Left renal pelvis (tissue), 4 donors: Measurements from ENCODE around the gene ADGRV1. TPM values are rescaled to one million over a fixed set of nuclear protein-coding genes. Genes with fewer than 3 reads are reported as not detected.

Experiments
- DNase-seq, 4 donors: peaks; one replicate each; pipeline ENCODE4 v3.0.0-alpha.2; 2013; ENCODE audit warnings: low read depth in 4 of 4, low spot score in 3 of 4
- polyA plus RNA-seq, 4 donors: library from polyadenylated mRNA; unstranded; fragments of 120-200 nt; gene quantifications; one replicate each; pipeline ENCODE4 v1.2.1, GENCODE V29; 2013; ENCODE audit not compliant: insufficient read length in 4 of 4

ADGRV1 gene
- polyA plus RNA-seq, 4 donors: 1.7 to 12.8 (median 11.5) TPM

GRCh38 chr5:91121347-91121993 lies 562.9 kb downstream of the ADGRV1 start:
- no peak for DNase-seq

- no peak for DNase-seq
Measured at GRCh38 chr5:91122651-91123050, 564.1 kb downstream of the ADGRV1 start.

- DNase-seq: no peak
Measured at GRCh38 chr5:91123291-91123690, 564.7 kb downstream of the ADGRV1 start.

- DNase-seq: no peak
Measured at GRCh38 chr5:91123901-91124300, 565.3 kb downstream of the ADGRV1 start.

- DNase-seq: no peak
Measured at GRCh38 chr5:91125916-91126315, 567.3 kb downstream of the ADGRV1 start.

GRCh38 chr5:91126448-91126847 lies 567.9 kb downstream of the ADGRV1 start:
- no peak for DNase-seq

GRCh38 chr5:91126888-91127287 lies 568.3 kb downstream of the ADGRV1 start:
- DNase-seq: no peak

GRCh38 chr5:91127456-91128081 lies 569.0 kb downstream of the ADGRV1 start:
- no peak for DNase-seq

- no peak for DNase-seq
Measured at GRCh38 chr5:91128604-91129003, 570.0 kb downstream of the ADGRV1 start.

- no peak for DNase-seq
Measured at GRCh38 chr5:91129748-91130147, 571.2 kb downstream of the ADGRV1 start.

- no peak for DNase-seq
Measured at GRCh38 chr5:91130759-91131158, 572.2 kb downstream of the ADGRV1 start.

- no peak for DNase-seq
Measured at GRCh38 chr5:91132550-91132949, 574.0 kb downstream of the ADGRV1 start.

- no peak for DNase-seq
Measured at GRCh38 chr5:91133183-91133582, 574.6 kb downstream of the ADGRV1 start.

GRCh38 chr5:91135475-91136248 lies 577.1 kb downstream of the ADGRV1 start:
- no peak for DNase-seq

GRCh38 chr5:91136271-91136670 lies 577.7 kb downstream of the ADGRV1 start:
- DNase-seq: no peak

- DNase-seq: no peak
Measured at GRCh38 chr5:91137647-91138046, 579.0 kb downstream of the ADGRV1 start.

GRCh38 chr5:91139572-91140200 lies 581.1 kb downstream of the ADGRV1 start:
- no peak for DNase-seq

GRCh38 chr5:91140657-91141056 lies 582.1 kb downstream of the ADGRV1 start:
- no peak for DNase-seq

- no peak for DNase-seq
Measured at GRCh38 chr5:91141642-91142041, 583.0 kb downstream of the ADGRV1 start.

- no peak for DNase-seq
Measured at GRCh38 chr5:91142386-91142785, 583.8 kb downstream of the ADGRV1 start.

- no peak for DNase-seq
Measured at GRCh38 chr5:91142819-91143218, 584.2 kb downstream of the ADGRV1 start.
